IMR-90 (cell line): ENCODE results near the gene TNRC6A. TPM values are rescaled to one million over a fixed set of nuclear protein-coding genes. Genes with fewer than 3 reads are reported as not detected.

Experiments used
- ATAC-seq: fragments of 200-7000 bp; cut with Tn5 transposase; 2 replicates; pipeline ENCODE4 v1.9.1; 2020; ENCODE audit warnings: low read depth, mild to moderate bottlenecking, moderate library complexity
- BruUV-seq: library from RNA; stranded (reverse); fragments of 400-500 nt; replicated peaks from 2 replicates; lab custom pipeline; 2021; lab: Mats Ljungman, UMichigan
- CTCF ChIA-PET: fragments of 300-600 bp; formaldehyde crosslinking; extraction: SDS; loops from one replicate; lab custom pipeline; 2021; ENCODE audit warnings: antibody characterized with exemption; lab: Yijun Ruan, JAX
- POLR2A ChIA-PET: fragments of 300-600 bp; sonication (Branson Sonifier 250); formaldehyde crosslinking; loops from one replicate; lab custom pipeline; 2022; ENCODE audit warnings: antibody characterized with exemption; ENCODE audit not compliant: unreplicated experiment; lab: Charles Lee
- DNase-seq: peaks from one replicate; pipeline ENCODE4 v3.0.0; 2013
- H2AFZ ChIP-seq: replicated peaks from 2 replicates; pipeline ENCODE3; 2013; ENCODE audit warnings: low read length, mild to moderate bottlenecking; ENCODE audit not compliant: poor library complexity
- H2AK5ac ChIP-seq: 2 replicates; pipeline ENCODE4 v1.6.1; 2013; ENCODE audit warnings: low read depth, low read length, inconsistent platforms
- H2AK9ac ChIP-seq: replicated peaks from 2 replicates; pipeline ENCODE3; 2013; ENCODE audit warnings: mild to moderate bottlenecking, low read depth, low read length, moderate library complexity; ENCODE audit not compliant: poor library complexity
- H2BK120ac ChIP-seq: 2 replicates; pipeline ENCODE4 v1.6.1; 2013; ENCODE audit warnings: low read depth, low read length, inconsistent platforms
- H2BK15ac ChIP-seq: 3 replicates; pipeline ENCODE4 v1.6.1; 2013; ENCODE audit warnings: low read depth, low read length, inconsistent platforms
- H2BK20ac ChIP-seq: 2 replicates; pipeline ENCODE4 v1.6.1; 2013; ENCODE audit warnings: low read depth, mild to moderate bottlenecking, inconsistent platforms, low read length, moderate library complexity
- H2BK5ac ChIP-seq: 2 replicates; pipeline ENCODE4 v1.6.1; 2013; ENCODE audit warnings: mild to moderate bottlenecking, low read depth, low read length, inconsistent platforms; ENCODE audit not compliant: poor library complexity, severe bottlenecking
- H3K14ac ChIP-seq: replicated peaks from 2 replicates; pipeline ENCODE4 v1.6.1; 2013; ENCODE audit warnings: low read depth, low read length, inconsistent platforms
- H3K18ac ChIP-seq: 2 replicates; pipeline ENCODE4 v1.6.1; 2013; ENCODE audit warnings: low read depth, low read length, control low read depth
- H3K23ac ChIP-seq: 2 replicates; pipeline ENCODE4 v1.6.1; 2013; ENCODE audit warnings: low read depth, low read length, inconsistent platforms
- H3K27ac ChIP-seq: 2 replicates; pipeline ENCODE4 v1.5.1; 2013; ENCODE audit warnings: mild to moderate bottlenecking, control low read depth, low read length; ENCODE audit not compliant: insufficient read depth
- H3K27me3 ChIP-seq: 2 replicates; pipeline ENCODE4 v1.6.1; 2013; ENCODE audit warnings: low read length; ENCODE audit not compliant: control insufficient read depth, insufficient read depth
- H3K36me3 ChIP-seq: 2 replicates; pipeline ENCODE4 v1.6.1; 2013; ENCODE audit warnings: low read length, mixed read lengths; ENCODE audit not compliant: control insufficient read depth, insufficient read depth
- H3K4ac ChIP-seq: 2 replicates; pipeline ENCODE4 v1.6.1; 2013; ENCODE audit warnings: low read depth, low read length, inconsistent platforms
- H3K4me1 ChIP-seq: 2 replicates; pipeline ENCODE4 v1.6.1; 2013; ENCODE audit warnings: low read length, mixed read lengths; ENCODE audit not compliant: control insufficient read depth, insufficient read depth
- H3K4me2 ChIP-seq: 2 replicates; pipeline ENCODE4 v1.6.1; 2013; ENCODE audit warnings: low read depth, mild to moderate bottlenecking, control low read depth, low read length, moderate library complexity
- H3K4me3 ChIP-seq: 2 replicates; pipeline ENCODE4 v1.5.1; 2013; ENCODE audit warnings: low read depth, mild to moderate bottlenecking, control low read depth, low read length, moderate library complexity; ENCODE audit not compliant: insufficient read depth
- H3K56ac ChIP-seq: 2 replicates; pipeline ENCODE4 v1.6.1; 2013; ENCODE audit warnings: low read length, inconsistent platforms; ENCODE audit not compliant: insufficient read depth; ENCODE audit errors: extremely low read depth
- H3K79me1 ChIP-seq, 2 experiments: 2 replicates each; pipeline ENCODE4 v1.6.1; 2013; ENCODE audit warnings: low read length in 2 of 2, inconsistent platforms in 1 of 2, low read depth in 1 of 2
- H3K9ac ChIP-seq: 2 replicates; pipeline ENCODE4 v1.6.1; 2013; ENCODE audit warnings: low read depth, low read length, control low read depth
- H3K9me1 ChIP-seq: 2 replicates; pipeline ENCODE4 v1.6.1; 2013; ENCODE audit warnings: low read length, inconsistent platforms; ENCODE audit not compliant: insufficient read depth
- H3K9me3 ChIP-seq: 2 replicates; pipeline ENCODE4 v1.6.1; 2013; ENCODE audit warnings: low read length; ENCODE audit not compliant: control insufficient read depth, insufficient read depth
- H4K20me1 ChIP-seq: 2 replicates; pipeline ENCODE4 v1.6.1; 2013; ENCODE audit warnings: low read length, inconsistent platforms; ENCODE audit not compliant: insufficient read depth
- H4K5ac ChIP-seq: 2 replicates; pipeline ENCODE4 v1.6.1; 2013; ENCODE audit warnings: mild to moderate bottlenecking, low read depth, low read length, control low read depth
- H4K8ac ChIP-seq, 2 experiments: 2 replicates each; pipeline ENCODE4 v1.6.1; 2013; ENCODE audit warnings: low read depth in 2 of 2, low read length in 2 of 2, control low read depth in 1 of 2, inconsistent platforms in 1 of 2
- H4K91ac ChIP-seq: 2 replicates; pipeline ENCODE4 v1.6.1; 2013; ENCODE audit warnings: low read depth, low read length, inconsistent platforms; ENCODE audit not compliant: insufficient read depth
- BHLHE40 ChIP-seq: fragments of 150-350 bp; IDR thresholded peaks from 2 replicates; pipeline ENCODE4 v1.6.1; 2016; ENCODE audit warnings: mild to moderate bottlenecking, low read depth, low read length
- CEBPB ChIP-seq: IDR thresholded peaks from 2 replicates; pipeline ENCODE4 v1.6.1; 2012; ENCODE audit warnings: low read depth, low read length, improper control_type of control experiment
- CHD1 ChIP-seq: IDR thresholded peaks from 2 replicates; pipeline ENCODE4 v1.6.1; 2012; ENCODE audit warnings: low read depth, low read length, improper control_type of control experiment
- FOS ChIP-seq: fragments of 150-350 bp; IDR thresholded peaks from 2 replicates; pipeline ENCODE4 v1.6.1; 2016; ENCODE audit warnings: low read depth, low read length
- MAFK ChIP-seq: IDR thresholded peaks from 2 replicates; pipeline ENCODE4 v1.6.1; 2012; ENCODE audit warnings: low read depth, low read length, improper control_type of control experiment
- MAZ ChIP-seq: IDR thresholded peaks from 2 replicates; pipeline ENCODE4 v1.6.1; 2012; ENCODE audit warnings: low read depth, mild to moderate bottlenecking, low read length, improper control_type of control experiment, moderate library complexity, borderline replicate concordance
- MXI1 ChIP-seq: IDR thresholded peaks from 2 replicates; pipeline ENCODE4 v1.6.1; 2012; ENCODE audit warnings: low read depth, mild to moderate bottlenecking, low read length, moderate library complexity, borderline replicate concordance
- NFE2L2 ChIP-seq: fragments of 150-350 bp; IDR thresholded peaks from 2 replicates; pipeline ENCODE4 v1.6.1; 2016; ENCODE audit warnings: low read depth, mild to moderate bottlenecking, low read length
- POLR2A ChIP-seq: IDR thresholded peaks from 2 replicates; pipeline ENCODE4 v1.6.1; 2012; ENCODE audit warnings: mild to moderate bottlenecking, low read depth, low read length
- RAD21 ChIP-seq: IDR thresholded peaks from 2 replicates; pipeline ENCODE4 v1.6.1; 2012; ENCODE audit warnings: low read length, improper control_type of control experiment
- RCOR1 ChIP-seq: IDR thresholded peaks from 2 replicates; pipeline ENCODE4 v1.6.1; 2012; ENCODE audit warnings: mild to moderate bottlenecking, low read length, improper control_type of control experiment; ENCODE audit not compliant: insufficient replicate concordance
- RFX5 ChIP-seq: IDR thresholded peaks from 2 replicates; pipeline ENCODE4 v1.8.0; 2012; ENCODE audit warnings: low read depth, mild to moderate bottlenecking, low read length, moderate library complexity
- SMC3 ChIP-seq: fragments of 150-350 bp; IDR thresholded peaks from 2 replicates; pipeline ENCODE4 v1.6.1; 2016; ENCODE audit warnings: low read depth, mild to moderate bottlenecking, antibody characterized with exemption, low read length, moderate library complexity
- WGBS, 2 experiments: methylation state at CpG; one replicate each; pipeline versions ENCODE4 v1.1.5 to v1.1.7; 2013; ENCODE audit warnings: missing lambda C conversion rate in 2 of 2; ENCODE audit not compliant: insufficient read length in 1 of 2; ENCODE audit errors: extremely low coverage in 2 of 2; 5-methylcytosine and 5-hydroxymethylcytosine counted together
- dilution Hi-C: fragments of 300-500 bp; cut with HindIII; formaldehyde crosslinking; loops from one replicate; pipeline ENCODE4 v1.14.3; 2018; ENCODE audit warnings: low sequenced_read_pairs; ENCODE audit not compliant: unreplicated experiment
- in situ Hi-C: fragments of 300-500 bp; cut with MboI; formaldehyde crosslinking; loops from 3 replicates; pipeline ENCODE4 v1.14.3; 2019; ENCODE audit warnings: low sequenced_read_pairs, inconsistent platforms, mixed read lengths
- intact Hi-C: fragments of 100-400 bp; cut with micrococcal nuclease; formaldehyde crosslinking; loops from 2 replicates; pipeline ENCODE4 v1.10.0; 2022
- polyA plus RNA-seq, 3 experiments: library from polyadenylated mRNA; depleted of rRNA; stranded (reverse); fragments of >200 nt; gene quantifications; 2 replicates each; pipeline ENCODE4 v1.2.3, GENCODE V29; 2012; ENCODE audit warnings: low replicate concordance in 1 of 3
- total RNA-seq: library from RNA; depleted of rRNA; stranded (reverse); fragments of >200 nt; gene quantifications from 2 replicates; pipeline ENCODE4 v1.2.3, GENCODE V29; 2012
- TF ChIP-seq, protein P1 (sequence below): conservative IDR thresholded peaks from 2 replicates; pipeline ENCODE4 v1.5.1; 2012; ENCODE audit warnings: mild to moderate bottlenecking, low read depth, low read length, improper control_type of control experiment
- TF ChIP-seq, protein P2 (sequence below): fragments of 150-350 bp; IDR thresholded peaks from 2 replicates; pipeline ENCODE4 v1.6.1; 2017; ENCODE audit warnings: mild to moderate bottlenecking, antibody characterized with exemption, low read length, low read depth

Gene TNRC6A
- total and polyA plus RNA-seq, 2 of the 4 experiments (the other 2 are of a cell fraction), result 32.4 to 42.3 TPM

GRCh38 chr16:24846548-24847357, 117.3 kb downstream of the TNRC6A start:
- H2BK20ac ChIP-seq, result peak overlapping the region; percentile 16; the same call in 1 of the 2 replicates
- no peak overlapping the region for H3K9ac ChIP-seq
- H2AK9ac ChIP-seq, result no peak overlapping the region
- ChIA-PET POLR2A (no interaction called here), CTCF (interaction anchor here (0.7 kb wide), 1 partner anchor 39 kb away, joined by 3 read pairs; no protein-coding TSS in a partner anchor)
- H3K9me3 ChIP-seq, result no peaks in the 10 kb centered on the region
- H2BK5ac ChIP-seq, result no peak overlapping the region
- ATAC-seq (no peak), DNase-seq (no peak)
- in situ Hi-C loops (no loop called here), dilution Hi-C loops (no loop called here), intact Hi-C loops (no loop called here)
- no peak overlapping the region for H3K18ac ChIP-seq
- no TSS peak for BruUV-seq
- no peak overlapping the region for H4K8ac ChIP-seq
- H3K4ac ChIP-seq, result no peak overlapping the region
- no peak overlapping the region for H3K4me3 ChIP-seq
- peak overlapping the region; percentile 46 for H2AFZ ChIP-seq
- H3K9me1 ChIP-seq, result peaks cover 16% of the 10 kb centered on the region
- H2AK5ac ChIP-seq, result 0 out of 2 replicates have a peak overlapping the region, but pooled peaks have one; percentile 7
- WGBS, 2 experiments, result 100% methylated on average over 1 of the region's 8 CpGs; no CpG with 5 or more reads in 1 of the 2 experiments
- H3K79me1 ChIP-seq, result no peaks in the 10 kb centered on the region
- no peaks in the 10 kb centered on the region for H4K20me1 ChIP-seq
- no peak overlapping the region for H4K91ac ChIP-seq
- H3K23ac ChIP-seq, result no peak overlapping the region
- no peak overlapping the region for H4K5ac ChIP-seq
- peaks cover 4% of the 10 kb centered on the region; the same call in 1 of the 2 replicates for H3K4me1 ChIP-seq
- H3K27me3 ChIP-seq, result no peaks in the 10 kb centered on the region
- no peak overlapping the region for H3K27ac ChIP-seq
- H3K14ac ChIP-seq, result no peak overlapping the region
- no peak overlapping the region for H3K56ac ChIP-seq
- no peak overlapping the region for H2BK15ac ChIP-seq
- H3K4me2 ChIP-seq, result no peak overlapping the region
- H3K36me3 ChIP-seq, result no peaks in the 10 kb centered on the region
- H2BK120ac ChIP-seq, result no peak overlapping the region
- TF ChIP-seq CHD1 (no peak), RAD21 (no peak), RFX5 (no peak), NFE2L2 (no peak), CEBPB (no peak), SMC3 (no peak), MXI1 (no peak), FOS (no peak), BHLHE40 (no peak), MAZ (no peak), MAFK (no peak), RCOR1 (no peak), POLR2A (no peak)
- TF ChIP-seq, protein P1, sequence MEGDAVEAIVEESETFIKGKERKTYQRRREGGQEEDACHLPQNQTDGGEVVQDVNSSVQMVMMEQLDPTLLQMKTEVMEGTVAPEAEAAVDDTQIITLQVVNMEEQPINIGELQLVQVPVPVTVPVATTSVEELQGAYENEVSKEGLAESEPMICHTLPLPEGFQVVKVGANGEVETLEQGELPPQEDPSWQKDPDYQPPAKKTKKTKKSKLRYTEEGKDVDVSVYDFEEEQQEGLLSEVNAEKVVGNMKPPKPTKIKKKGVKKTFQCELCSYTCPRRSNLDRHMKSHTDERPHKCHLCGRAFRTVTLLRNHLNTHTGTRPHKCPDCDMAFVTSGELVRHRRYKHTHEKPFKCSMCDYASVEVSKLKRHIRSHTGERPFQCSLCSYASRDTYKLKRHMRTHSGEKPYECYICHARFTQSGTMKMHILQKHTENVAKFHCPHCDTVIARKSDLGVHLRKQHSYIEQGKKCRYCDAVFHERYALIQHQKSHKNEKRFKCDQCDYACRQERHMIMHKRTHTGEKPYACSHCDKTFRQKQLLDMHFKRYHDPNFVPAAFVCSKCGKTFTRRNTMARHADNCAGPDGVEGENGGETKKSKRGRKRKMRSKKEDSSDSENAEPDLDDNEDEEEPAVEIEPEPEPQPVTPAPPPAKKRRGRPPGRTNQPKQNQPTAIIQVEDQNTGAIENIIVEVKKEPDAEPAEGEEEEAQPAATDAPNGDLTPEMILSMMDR, result no peak
- TF ChIP-seq, protein P2, sequence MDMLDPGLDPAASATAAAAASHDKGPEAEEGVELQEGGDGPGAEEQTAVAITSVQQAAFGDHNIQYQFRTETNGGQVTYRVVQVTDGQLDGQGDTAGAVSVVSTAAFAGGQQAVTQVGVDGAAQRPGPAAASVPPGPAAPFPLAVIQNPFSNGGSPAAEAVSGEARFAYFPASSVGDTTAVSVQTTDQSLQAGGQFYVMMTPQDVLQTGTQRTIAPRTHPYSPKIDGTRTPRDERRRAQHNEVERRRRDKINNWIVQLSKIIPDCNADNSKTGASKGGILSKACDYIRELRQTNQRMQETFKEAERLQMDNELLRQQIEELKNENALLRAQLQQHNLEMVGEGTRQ, result no peak
